GM12878 (cell line): ENCODE results near the gene NECAB2. TPM values are rescaled to one million over a fixed set of nuclear protein-coding genes. Genes with fewer than 3 reads are reported as not detected.
"Not testable (repeated sequence)": the region's sequence is repeated elsewhere in the genome, so short reads cannot be mapped to it uniquely, and the experiment has no call there.

ENCODE experiments used
- ATAC-seq: fragments of 200-7000 bp; cut with Tn5 transposase; 3 replicates; pipeline ENCODE4 v1.9.1; 2020; ENCODE audit warnings: mild to moderate bottlenecking, moderate library complexity
- BruUV-seq: library from RNA; stranded (reverse); fragments of 400-500 nt; replicated peaks from 2 replicates; lab custom pipeline; 2021; lab: Mats Ljungman, UMichigan
- CTCF ChIA-PET: fragments of 300-600 bp; sonication (Branson Sonifier 250); formaldehyde crosslinking; extraction: SDS; loops from one replicate; lab custom pipeline; 2021; ENCODE audit warnings: inconsistent platforms; lab: Yijun Ruan, JAX
- POLR2A ChIA-PET: fragments of 350-600 bp; formaldehyde crosslinking; extraction: SDS; loops from one replicate; lab custom pipeline; 2021; ENCODE audit warnings: inconsistent platforms; lab: Charles Lee
- RAD21 ChIA-PET: fragments of 300-600 bp; sonication (Branson Sonifier 250); formaldehyde crosslinking; loops from one replicate; lab custom pipeline; 2023; ENCODE audit warnings: antibody characterized with exemption; ENCODE audit not compliant: unreplicated experiment; lab: Charles Lee
- SMC1A ChIA-PET: fragments of 300-600 bp; sonication (Branson Sonifier 250); formaldehyde crosslinking; loops from one replicate; lab custom pipeline; 2023; ENCODE audit not compliant: unreplicated experiment, uncharacterized antibody; lab: Charles Lee
- DNase-seq: peaks from one replicate; pipeline ENCODE4 v3.0.0-alpha.2; 2011; ENCODE audit warnings: low read depth, low spot score
- FAIRE-seq: peaks from 3 replicates; lab custom pipeline; 2011; peaks lifted over from hg19 to GRCh38; lab: Jason Lieb, UNC
- H2AFZ ChIP-seq: 2 replicates; pipeline ENCODE4 v1.6.0; 2011; ENCODE audit warnings: low read depth, low read length, control low read depth; ENCODE audit not compliant: control insufficient read depth
- H3K27ac ChIP-seq: 2 replicates; pipeline ENCODE4 v1.5.1; 2011; ENCODE audit warnings: control low read depth; ENCODE audit not compliant: control insufficient read depth, insufficient read depth
- H3K27me3 ChIP-seq, 2 experiments: replicated peaks in 1 of 2; 2 replicates each; pipeline versions ENCODE4 v1.6.0 to v1.6.1; 2011; ENCODE audit warnings: low read length in 1 of 2; ENCODE audit not compliant: control insufficient read depth in 2 of 2, insufficient read depth in 2 of 2
- H3K36me3 ChIP-seq, 2 experiments: 2 replicates each; pipeline ENCODE4 v1.5.1; 2011; ENCODE audit warnings: low read length in 1 of 2; ENCODE audit not compliant: control insufficient read depth in 2 of 2, insufficient read depth in 2 of 2
- H3K4me1 ChIP-seq: 2 replicates; pipeline ENCODE4 v1.6.1; 2011; ENCODE audit warnings: mild to moderate bottlenecking, low read length, moderate library complexity, mixed read lengths; ENCODE audit not compliant: control insufficient read depth, insufficient read depth
- H3K4me2 ChIP-seq: 2 replicates; pipeline ENCODE4 v1.6.0; 2011; ENCODE audit warnings: control low read depth; ENCODE audit not compliant: control insufficient read depth, insufficient read depth
- H3K4me3 ChIP-seq: fragments of 200-600 bp; sonication (generic); 2 replicates; pipeline ENCODE4 v1.5.1; 2016
- H3K79me2 ChIP-seq: 2 replicates; pipeline ENCODE4 v1.6.0; 2011; ENCODE audit warnings: low read length; ENCODE audit not compliant: control insufficient read depth, insufficient read depth
- H3K9ac ChIP-seq: 2 replicates; pipeline ENCODE4 v1.8.0; 2011; ENCODE audit warnings: low read length, control low read depth, mixed read lengths; ENCODE audit not compliant: control insufficient read depth, insufficient read depth
- H3K9me3 ChIP-seq: replicated peaks from 3 replicates; pipeline ENCODE4 v1.5.1; 2011; ENCODE audit warnings: mild to moderate bottlenecking, low read length; ENCODE audit not compliant: control insufficient read depth, insufficient read depth
- H4K20me1 ChIP-seq: 2 replicates; pipeline ENCODE4 v1.6.0; 2011; ENCODE audit not compliant: control insufficient read depth, insufficient read depth
- CHD4 ChIP-seq: fragments of 200-600 bp; sonication (generic); IDR thresholded peaks from 2 replicates; pipeline ENCODE4 v1.6.1; 2016; ENCODE audit warnings: mild to moderate bottlenecking
- ESRRA ChIP-seq: IDR thresholded peaks from 2 replicates; pipeline ENCODE4 v1.6.1; 2012; ENCODE audit warnings: mild to moderate bottlenecking, low read length, improper control_type of control experiment
- IKZF1 ChIP-seq: fragments of 450-650 bp; conservative IDR thresholded peaks from 2 replicates; pipeline ENCODE4 v1.6.1; 2017; ENCODE audit warnings: antibody characterized with exemption, mild to moderate bottlenecking
- MYB ChIP-seq: fragments of 150-350 bp; IDR thresholded peaks from 2 replicates; pipeline ENCODE4 v1.6.1; 2014; ENCODE audit warnings: mild to moderate bottlenecking, low read depth, low read length, borderline replicate concordance
- PAX5 ChIP-seq: IDR thresholded peaks from 2 replicates; pipeline ENCODE4 v1.6.1; 2011; ENCODE audit warnings: low read depth, low read length, borderline replicate concordance
- ZNF274 ChIP-seq: IDR thresholded peaks from one replicate; pipeline ENCODE4 v1.8.0; 2011; ENCODE audit not compliant: insufficient read length, insufficient read depth
- ZSCAN29 ChIP-seq: fragments of 450-650 bp; IDR thresholded peaks from 2 replicates; pipeline ENCODE4 v1.6.1; 2017; ENCODE audit warnings: mild to moderate bottlenecking, moderate library complexity
- WGBS: methylation state at CpG from one replicate; pipeline ENCODE4 v1.1.6; 2016; ENCODE audit warnings: low lambda C conversion rate; ENCODE audit not compliant: insufficient replicate concordance, insufficient coverage; ENCODE audit errors: missing lambda C conversion rate; 5-methylcytosine and 5-hydroxymethylcytosine counted together
- in situ Hi-C: fragments of 300-500 bp; cut with MboI; formaldehyde crosslinking; loops from 9 replicates; pipeline ENCODE4 v1.14.3; 2018; ENCODE audit warnings: mixed read lengths
- intact Hi-C: fragments of 100-400 bp; cut with micrococcal nuclease; formaldehyde crosslinking; loops from one replicate; pipeline ENCODE4 v1.14.2; 2022; ENCODE audit not compliant: unreplicated experiment
- polyA plus RNA-seq, 11 experiments: library from polyadenylated mRNA; depleted of rRNA in 4 of 11; unstranded in 6 of 11; stranded (reverse) in 5 of 11; fragments of >200 nt; fragmentation: Nextera tagmentation in 4 of 11; fragmentation: Illumina TruSeq in 1 of 11; extraction: Ambion mirVana in 4 of 11; extraction: Trizol in 1 of 11; gene quantifications; 1 replicate in 1 of 11; 2 replicates in 10 of 11; pipeline versions ENCODE4 v1.2.1 to v1.2.3, GENCODE V29; 2011 to 2016; ENCODE audit warnings: inconsistent platforms in 2 of 11, missing spikeins in 2 of 11, low read depth in 1 of 11
- total RNA-seq, 4 experiments: library from RNA; depleted of rRNA in 3 of 4; stranded (reverse); fragments of >200 nt in 3 of 4; fragmentation: Illumina TruSeq in 1 of 4; extraction: Trizol in 1 of 4; gene quantifications; 2 replicates each; pipeline versions ENCODE4 v1.2.1 to v1.2.3, GENCODE V29; 2013 to 2021
- TF ChIP-seq, protein P1 (sequence below): IDR thresholded peaks from 2 replicates; pipeline ENCODE4 v1.6.1; 2012; ENCODE audit warnings: low read depth, low read length, improper control_type of control experiment
- TF ChIP-seq, protein P2 (sequence below): IDR thresholded peaks from 2 replicates; pipeline ENCODE4 v1.6.1; 2012; ENCODE audit warnings: low read depth, low read length, improper control_type of control experiment
- TF ChIP-seq, protein P3 (sequence below): fragments of 450-650 bp; IDR thresholded peaks from 2 replicates; pipeline ENCODE4 v1.6.1; 2017; ENCODE audit warnings: mild to moderate bottlenecking, low read depth, inconsistent platforms; ENCODE audit not compliant: poor library complexity, severe bottlenecking

NECAB2 gene
- total and polyA plus RNA-seq, 10 of the 15 experiments (the other 5 are each of a cell fraction or from before 2014, with no cell fraction given), result not detected

DNA sequence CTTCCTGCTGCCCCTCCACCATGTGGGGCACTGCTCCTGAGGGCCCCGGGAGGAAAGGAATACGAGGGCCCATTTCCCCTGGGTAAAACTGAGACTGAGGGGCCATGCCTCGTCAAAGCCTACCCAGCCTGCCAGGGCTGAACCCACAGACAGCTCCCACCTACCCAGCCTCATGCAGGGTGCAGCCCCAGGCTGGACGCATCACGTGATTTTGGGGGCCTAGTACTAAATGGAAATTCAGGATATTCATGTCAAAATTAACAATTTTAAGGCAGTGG is 18.4 kb upstream of the NECAB2 start (continued):
- TF ChIP-seq ZNF274, result no peak

DNA sequence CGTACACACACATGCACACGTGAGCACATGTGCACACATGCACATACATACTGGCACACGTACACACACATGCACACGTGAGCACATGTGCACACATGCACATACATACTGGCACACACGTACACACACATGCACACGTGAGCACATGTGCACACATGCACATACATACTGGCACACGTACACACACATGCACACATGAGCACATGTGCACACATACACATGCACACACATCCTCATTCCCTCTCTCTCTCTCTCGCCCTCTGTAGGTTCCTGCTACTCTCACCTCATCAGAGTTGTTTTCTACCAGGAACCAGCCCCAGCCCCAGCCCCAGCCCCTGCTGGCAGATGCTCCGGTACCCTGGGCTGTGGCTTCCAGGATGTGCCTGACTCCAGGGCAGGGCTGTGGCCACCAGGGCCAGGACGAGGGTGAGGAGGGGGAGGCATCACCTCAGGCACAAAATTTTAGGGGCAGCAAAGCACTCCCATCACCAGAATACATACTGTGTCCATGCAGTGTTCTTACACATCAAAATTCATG is 17.1 kb upstream of the NECAB2 start:
- H3K79me2 ChIP-seq, DNase-seq, H2AFZ ChIP-seq, H3K9me3 ChIP-seq, FAIRE-seq, H3K4me3 ChIP-seq, POLR2A ChIA-PET, H3K4me1 ChIP-seq, BruUV-seq, CTCF ChIA-PET, H4K20me1 ChIP-seq, RAD21 ChIA-PET, H3K9ac ChIP-seq, H3K36me3 ChIP-seq, H3K27ac ChIP-seq, H3K4me2 ChIP-seq, H3K27me3 ChIP-seq, ATAC-seq, SMC1A ChIA-PET: not testable (repeated sequence)
- in situ Hi-C loops (loop anchor here (10.0 kb wide), 1 partner anchor 654 kb away; no protein-coding TSS in a partner anchor), intact Hi-C loops (loop anchor here (10.0 kb wide), 2 partner anchors 354 to 554 kb away; partner anchors contain the start of gene MEAK7)
- 56% methylated on average over 10 of the region's 10 CpGs for WGBS

DNA sequence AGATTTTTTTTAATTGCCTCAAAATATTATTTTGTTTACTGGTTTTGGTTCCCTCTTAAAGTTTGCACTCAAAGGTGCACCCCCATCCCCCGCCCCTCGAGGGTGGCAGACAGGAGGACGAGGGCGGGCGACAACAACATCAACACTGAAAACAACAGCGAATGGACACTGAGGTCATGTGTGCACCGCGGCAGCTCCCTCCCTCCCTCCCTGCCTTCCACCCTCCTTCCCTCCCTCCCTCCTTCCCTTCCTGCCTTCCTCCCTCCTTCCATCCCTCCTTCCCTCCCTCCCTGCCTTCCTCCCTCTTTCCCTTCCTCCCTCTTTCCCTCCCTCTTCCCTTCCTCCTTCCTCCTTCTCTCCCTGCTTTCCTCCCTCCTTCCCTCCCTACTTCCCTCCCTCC is 16.5 kb upstream of the NECAB2 start:
- 42% methylated on average over 5 of the region's 8 CpGs for whole genome bisulfite sequencing
- no peak overlapping the region for H3K4me3 ChIP-seq
- ChIA-PET POLR2A (no interaction called here), CTCF (no interaction called here), RAD21 (no interaction called here), SMC1A (no interaction called here)
- peaks cover 3% of the 10 kb centered on the region; the same call in 1 of the 2 replicates for H3K4me1 ChIP-seq
- no peaks in the 10 kb centered on the region for H3K36me3 ChIP-seq
- in situ Hi-C loops (loop anchor here (10.0 kb wide), 1 partner anchor 653 kb away; no protein-coding TSS in a partner anchor), intact Hi-C loops (loop anchor here (10.0 kb wide), 2 partner anchors 353 to 553 kb away; partner anchors contain the start of gene MEAK7)
- no peak overlapping the region for H3K4me2 ChIP-seq
- no TSS peak for BruUV-seq
- FAIRE-seq (no peak), ATAC-seq (no peak), DNase-seq (no peak)
- no peaks in the 10 kb centered on the region for H3K27me3 ChIP-seq
- no peaks in the 10 kb centered on the region for H3K79me2 ChIP-seq
- H3K9me3 ChIP-seq, result no peaks in the 10 kb centered on the region
- H3K27ac ChIP-seq, result no peak overlapping the region
- no peaks in the 10 kb centered on the region for H4K20me1 ChIP-seq
- no peak overlapping the region for H2AFZ ChIP-seq
- H3K9ac ChIP-seq, result no peak overlapping the region
- TF ChIP-seq, protein P1, sequence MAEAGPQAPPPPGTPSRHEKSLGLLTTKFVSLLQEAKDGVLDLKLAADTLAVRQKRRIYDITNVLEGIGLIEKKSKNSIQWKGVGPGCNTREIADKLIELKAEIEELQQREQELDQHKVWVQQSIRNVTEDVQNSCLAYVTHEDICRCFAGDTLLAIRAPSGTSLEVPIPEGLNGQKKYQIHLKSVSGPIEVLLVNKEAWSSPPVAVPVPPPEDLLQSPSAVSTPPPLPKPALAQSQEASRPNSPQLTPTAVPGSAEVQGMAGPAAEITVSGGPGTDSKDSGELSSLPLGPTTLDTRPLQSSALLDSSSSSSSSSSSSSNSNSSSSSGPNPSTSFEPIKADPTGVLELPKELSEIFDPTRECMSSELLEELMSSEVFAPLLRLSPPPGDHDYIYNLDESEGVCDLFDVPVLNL, result no peak
- TF ChIP-seq, protein P2, sequence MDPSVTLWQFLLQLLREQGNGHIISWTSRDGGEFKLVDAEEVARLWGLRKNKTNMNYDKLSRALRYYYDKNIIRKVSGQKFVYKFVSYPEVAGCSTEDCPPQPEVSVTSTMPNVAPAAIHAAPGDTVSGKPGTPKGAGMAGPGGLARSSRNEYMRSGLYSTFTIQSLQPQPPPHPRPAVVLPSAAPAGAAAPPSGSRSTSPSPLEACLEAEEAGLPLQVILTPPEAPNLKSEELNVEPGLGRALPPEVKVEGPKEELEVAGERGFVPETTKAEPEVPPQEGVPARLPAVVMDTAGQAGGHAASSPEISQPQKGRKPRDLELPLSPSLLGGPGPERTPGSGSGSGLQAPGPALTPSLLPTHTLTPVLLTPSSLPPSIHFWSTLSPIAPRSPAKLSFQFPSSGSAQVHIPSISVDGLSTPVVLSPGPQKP, result no peak
- TF ChIP-seq MYB (no peak), ESRRA (no peak), PAX5 (no peak), ZSCAN29 (no peak), IKZF1 (no peak), CHD4 (no peak)
- TF ChIP-seq, protein P3, sequence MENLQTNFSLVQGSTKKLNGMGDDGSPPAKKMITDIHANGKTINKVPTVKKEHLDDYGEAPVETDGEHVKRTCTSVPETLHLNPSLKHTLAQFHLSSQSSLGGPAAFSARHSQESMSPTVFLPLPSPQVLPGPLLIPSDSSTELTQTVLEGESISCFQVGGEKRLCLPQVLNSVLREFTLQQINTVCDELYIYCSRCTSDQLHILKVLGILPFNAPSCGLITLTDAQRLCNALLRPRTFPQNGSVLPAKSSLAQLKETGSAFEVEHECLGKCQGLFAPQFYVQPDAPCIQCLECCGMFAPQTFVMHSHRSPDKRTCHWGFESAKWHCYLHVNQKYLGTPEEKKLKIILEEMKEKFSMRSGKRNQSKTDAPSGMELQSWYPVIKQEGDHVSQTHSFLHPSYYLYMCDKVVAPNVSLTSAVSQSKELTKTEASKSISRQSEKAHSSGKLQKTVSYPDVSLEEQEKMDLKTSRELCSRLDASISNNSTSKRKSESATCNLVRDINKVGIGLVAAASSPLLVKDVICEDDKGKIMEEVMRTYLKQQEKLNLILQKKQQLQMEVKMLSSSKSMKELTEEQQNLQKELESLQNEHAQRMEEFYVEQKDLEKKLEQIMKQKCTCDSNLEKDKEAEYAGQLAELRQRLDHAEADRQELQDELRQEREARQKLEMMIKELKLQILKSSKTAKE, result no peak
